GM21515 (cell line): ENCODE results near the gene ACACA.
"Not testable (repeated sequence)": the region's sequence is repeated elsewhere in the genome, so short reads cannot be mapped to it uniquely, and the experiment has no call there.

Experiments
- ATAC-seq: cut with Tn5 transposase; IDR thresholded peaks from one replicate; pipeline ENCODE4 v1.9.1; 2021; ENCODE audit not compliant: unreplicated experiment

ACACA gene

GRCh38 chr17:37346863-37347402, 59.7 kb downstream of the ACACA start:
- not testable (repeated sequence) for ATAC-seq

DNA sequence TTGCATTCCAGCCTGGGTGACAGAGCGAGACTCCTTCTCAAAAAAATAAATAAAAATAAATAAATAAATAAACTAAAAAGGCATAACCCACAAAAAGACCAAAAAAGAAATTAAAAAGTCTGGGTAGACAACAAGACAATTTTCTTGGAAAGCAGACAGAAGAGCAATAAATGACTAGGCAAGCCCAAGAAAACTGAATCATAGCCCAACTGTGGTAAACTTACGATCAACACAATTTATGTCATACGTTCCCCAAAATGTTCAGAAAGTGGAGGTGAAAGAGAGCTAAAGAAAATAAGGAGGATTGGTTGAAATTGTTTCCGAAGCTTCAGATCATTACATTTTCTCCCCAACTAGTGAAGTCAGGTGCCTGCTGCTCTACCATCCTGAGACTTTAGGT, 62.1 kb downstream of the ACACA start:
- ATAC-seq: no peak

DNA sequence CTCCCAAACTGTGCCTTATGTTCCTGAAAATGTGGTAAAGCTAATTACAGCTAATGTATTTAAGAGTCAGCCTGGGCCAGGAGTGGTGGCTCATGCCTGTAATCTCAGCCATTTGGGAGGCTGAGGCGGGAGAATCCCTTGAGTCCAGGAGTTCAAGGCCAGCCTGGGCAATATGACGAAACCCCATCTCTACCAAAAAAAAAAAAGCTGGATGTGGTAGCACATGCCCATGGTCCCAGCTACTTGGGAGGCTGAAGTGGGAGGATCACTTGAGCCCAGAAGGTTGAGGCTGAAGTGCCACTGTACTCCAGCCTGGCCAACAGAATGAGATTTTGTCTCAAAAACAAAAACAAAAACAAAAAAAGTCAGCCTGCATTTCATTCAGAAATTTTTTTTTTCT, 64.0 kb downstream of the ACACA start:
- ATAC-seq: no peak

GRCh38 chr17:37340804-37341203, 65.8 kb downstream of the ACACA start:
- no peak for ATAC-seq

- no peak for ATAC-seq
These were observed 67.3 kb downstream of the ACACA start for GRCh38 chr17:37339321-37339720.

DNA sequence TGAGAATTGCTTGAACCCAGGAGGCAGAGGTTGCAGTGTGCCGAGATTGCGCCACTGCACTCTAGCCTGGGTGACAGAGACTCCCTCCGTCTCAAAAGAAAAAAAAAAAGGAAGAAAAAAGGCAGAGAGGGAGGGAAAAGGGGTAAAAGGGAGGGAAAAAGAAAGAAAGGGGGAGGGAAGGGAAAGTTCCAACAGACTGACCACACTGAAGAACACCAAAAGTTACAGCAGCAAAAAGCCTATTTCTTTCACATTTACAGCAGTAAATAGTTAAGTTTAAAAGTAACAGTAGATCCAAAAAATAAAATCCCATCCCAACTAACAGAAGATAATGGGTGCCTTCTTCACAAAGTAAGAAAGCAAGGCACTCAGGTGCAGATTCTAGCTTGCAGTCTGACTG, 67.8 kb downstream of the ACACA start:
- no peak for ATAC-seq

DNA sequence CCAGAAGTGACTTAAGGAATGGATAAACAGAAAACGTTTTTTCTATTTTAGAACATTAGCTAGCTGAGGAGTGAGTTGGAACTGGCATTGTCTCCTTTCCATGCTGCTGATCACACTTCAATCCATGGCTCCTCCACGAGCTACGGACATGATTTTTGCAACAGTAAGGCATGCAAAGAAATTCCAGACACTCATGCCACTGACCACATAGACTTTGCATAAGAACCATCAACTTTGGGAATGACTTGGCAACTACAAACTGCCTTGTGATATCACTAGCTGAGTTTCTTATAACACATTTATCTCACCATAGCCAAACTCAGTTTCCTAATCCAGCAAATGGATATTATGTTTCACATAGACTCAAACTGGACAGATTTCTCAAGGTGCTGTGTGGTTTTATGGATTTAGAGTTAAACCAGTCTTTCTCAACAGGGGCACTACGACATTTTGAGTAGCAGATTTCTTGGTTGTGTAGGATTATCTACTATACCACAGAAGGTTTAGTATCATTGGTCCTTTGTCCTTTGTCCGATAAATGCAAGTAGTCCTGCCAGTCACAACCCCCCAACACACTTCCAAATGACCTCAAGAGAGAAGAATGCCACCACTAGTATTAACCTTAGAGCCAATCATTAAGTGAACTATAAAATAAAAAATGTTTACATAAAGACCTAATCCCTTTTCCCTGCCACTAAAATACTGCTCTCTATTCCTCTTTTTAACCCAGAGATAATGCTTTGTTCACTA, 79.1 kb downstream of the ACACA start:
- no peak for ATAC-seq

DNA sequence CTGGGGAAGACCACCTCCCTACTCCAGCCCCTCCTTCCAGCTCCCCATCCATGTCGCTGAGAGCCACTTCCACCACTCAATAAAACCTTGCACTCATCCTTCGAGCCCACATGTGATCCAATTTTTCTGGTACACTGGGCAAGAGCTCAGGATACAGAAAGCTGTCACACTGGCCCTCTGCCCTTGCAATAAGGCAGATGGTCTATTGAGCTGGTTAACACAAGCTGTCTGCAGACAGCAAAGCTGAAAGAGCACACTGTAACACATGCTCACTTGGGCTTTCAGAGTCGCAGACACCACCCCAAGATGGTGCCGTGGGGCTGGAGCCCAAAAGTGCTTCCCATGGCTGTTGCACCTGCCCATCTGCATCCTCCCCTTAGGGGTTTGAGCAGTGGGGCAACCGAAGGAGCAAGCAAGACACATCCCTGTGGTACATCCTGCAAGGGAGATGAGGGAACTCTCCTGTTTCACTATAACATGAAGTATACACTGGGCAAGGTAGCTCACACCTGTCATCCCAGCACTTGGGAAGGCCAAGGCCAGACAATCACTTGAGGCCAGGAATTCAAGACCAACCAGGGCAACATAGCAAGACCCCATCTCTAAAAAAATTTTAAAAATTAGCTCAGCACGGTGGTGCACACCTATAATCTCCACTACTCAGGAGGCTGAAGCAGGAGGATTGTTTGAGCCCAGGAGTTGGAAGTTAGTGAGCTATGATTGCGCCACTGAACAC, 83.6 kb downstream of the ACACA start:
- no peak for ATAC-seq

DNA sequence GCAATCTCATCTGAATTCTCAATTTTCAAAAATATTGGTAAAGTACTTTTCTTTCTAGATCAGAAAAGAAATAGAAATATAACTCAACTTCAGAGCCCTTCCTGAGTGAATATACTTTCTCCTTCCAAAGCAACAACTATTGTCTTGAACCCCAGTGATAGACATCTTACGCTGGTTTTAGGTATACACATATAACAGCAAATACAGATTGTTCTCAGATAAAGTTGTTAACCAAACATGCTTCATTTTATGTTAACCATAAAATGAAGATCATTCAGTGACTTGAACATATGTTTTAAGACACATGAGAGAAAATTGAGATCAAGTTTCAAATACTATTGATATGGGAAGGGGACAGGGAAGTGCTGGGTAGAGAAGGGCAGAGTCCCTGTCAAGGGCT, 84.5 kb downstream of the ACACA start:
- ATAC-seq: no peak

GRCh38 chr17:37318931-37319594, 87.6 kb downstream of the ACACA start:
- ATAC-seq: no peak

DNA sequence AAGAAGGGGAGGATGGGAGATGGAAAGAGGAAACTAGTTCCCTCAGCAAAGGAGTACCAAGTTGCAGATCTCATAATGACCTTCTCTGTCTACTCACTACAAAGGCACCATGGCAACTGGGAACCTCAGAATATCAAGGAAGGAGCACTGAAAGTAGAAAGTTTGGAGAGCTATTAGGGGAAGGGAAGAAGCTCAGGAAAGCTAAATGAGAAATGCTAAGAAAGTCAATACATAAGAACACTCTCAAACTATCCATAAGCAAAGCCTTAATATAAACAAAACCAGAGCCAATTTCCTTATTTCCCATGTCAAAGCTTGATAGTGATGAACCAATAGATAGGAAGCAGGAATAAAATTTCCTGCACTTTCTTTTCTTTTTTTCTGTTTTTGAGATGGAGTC, 88.8 kb downstream of the ACACA start:
- no peak for ATAC-seq

DNA sequence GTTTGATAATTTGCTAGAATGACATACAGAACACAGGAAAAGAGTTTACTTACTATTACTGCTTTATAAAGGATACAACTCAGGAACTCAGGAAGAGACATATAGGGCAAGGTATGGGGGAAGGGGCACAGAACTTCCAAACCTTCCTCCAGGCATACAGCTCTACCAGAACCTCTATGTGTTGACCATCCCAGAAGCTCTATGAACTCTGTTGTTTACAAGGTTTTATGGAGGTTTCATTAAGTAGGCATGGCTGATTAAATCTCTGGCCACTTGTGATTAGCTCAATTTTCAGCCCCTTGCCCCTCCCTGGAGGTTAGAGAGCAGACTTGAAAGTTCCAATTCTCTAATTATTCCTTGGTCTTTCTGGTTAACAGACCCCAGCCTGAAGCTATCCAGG, 91.0 kb downstream of the ACACA start:
- no peak for ATAC-seq

- ATAC-seq: no peak
These were observed 94.3 kb downstream of the ACACA start for GRCh38 chr17:37312137-37312923.

DNA sequence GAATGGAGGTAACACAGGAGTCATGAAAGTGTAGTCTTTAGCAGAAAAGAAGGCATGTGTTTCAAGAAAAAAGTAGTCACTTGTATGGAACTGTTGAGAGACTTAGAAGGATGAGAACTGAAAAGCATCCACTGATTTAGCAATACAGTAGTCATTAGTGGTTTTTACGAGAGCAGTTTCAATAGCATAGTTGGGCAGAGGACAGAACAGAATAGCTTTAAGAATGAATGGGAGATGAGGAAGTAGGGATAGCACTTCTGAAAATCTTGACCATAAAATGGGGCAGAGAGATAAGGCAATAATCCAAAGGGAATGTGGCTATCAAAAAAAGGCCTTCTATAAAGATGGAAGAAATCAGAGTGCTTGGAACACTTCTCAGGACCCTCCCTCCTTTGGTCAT, 95.7 kb downstream of the ACACA start:
- ATAC-seq: no peak

- no peak for ATAC-seq
These were observed 97.6 kb downstream of the ACACA start for GRCh38 chr17:37309051-37309450.

GRCh38 chr17:37305406-37305905, 101.2 kb downstream of the ACACA start:
- no peak for ATAC-seq

GRCh38 chr17:37301288-37301687, 105.3 kb downstream of the ACACA start:
- ATAC-seq: no peak

DNA sequence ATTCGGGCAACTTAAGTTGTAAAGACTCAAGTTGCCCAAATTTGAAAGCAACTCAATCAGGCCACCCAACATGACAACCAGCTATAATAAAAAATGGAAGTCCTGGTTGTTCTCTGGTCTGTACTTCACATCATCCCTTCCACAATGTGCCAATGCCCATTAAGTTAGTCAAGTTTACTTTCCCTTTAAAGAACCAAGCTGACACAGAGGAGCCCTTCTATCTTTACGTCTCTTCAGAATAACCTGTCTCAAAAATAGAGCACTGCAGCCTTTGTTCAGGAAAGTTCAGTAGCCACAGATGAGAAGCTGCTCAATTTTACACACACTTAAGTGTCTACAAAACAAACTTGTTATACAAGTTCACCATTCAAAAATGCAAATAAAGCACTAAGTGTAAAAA, 106.0 kb downstream of the ACACA start:
- no peak for ATAC-seq

- ATAC-seq: no peak
These were observed 107.2 kb downstream of the ACACA start for GRCh38 chr17:37299257-37299980.

DNA sequence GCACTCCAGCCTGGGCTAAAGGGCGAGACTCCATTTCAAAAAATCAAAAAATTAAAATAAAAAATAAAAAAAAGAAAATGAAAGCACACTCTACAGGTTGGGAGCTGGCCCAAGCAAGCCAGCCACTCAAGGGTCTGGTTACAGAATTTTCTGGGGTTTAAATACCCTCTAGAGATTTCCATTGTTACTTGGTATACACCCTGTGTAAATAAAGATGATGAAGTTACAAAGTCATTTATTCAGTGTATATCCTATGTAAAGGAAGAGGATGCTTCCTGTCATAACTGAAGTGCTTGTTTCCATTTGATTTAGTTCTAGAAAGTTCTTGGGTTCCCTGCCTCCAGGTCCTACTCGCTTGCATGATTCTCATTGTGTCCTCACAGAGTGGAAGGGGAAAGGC, 110.7 kb downstream of the ACACA start:
- no peak for ATAC-seq
